Measurements from ENCODE around the gene ELFN1.

The ELFN1 gene

GRCh38 chr7:1742555-1743303 lies 72.7 kb downstream of the ELFN1 start:
- DNase-seq (ENCODE audit: low spot score): peak; percentile 51

GRCh38 chr7:1743481-1744230 lies 73.6 kb downstream of the ELFN1 start:
- DNase-seq (ENCODE audit: low spot score): no peak

- DNase-seq (ENCODE audit: low spot score): no peak
Measured at GRCh38 chr7:1744296-1745017, 74.4 kb downstream of the ELFN1 start.

- DNase-seq (ENCODE audit: low spot score): no peak
Measured at GRCh38 chr7:1745018-1745532, 75.0 kb downstream of the ELFN1 start.

GRCh38 chr7:1745576-1746490 lies 75.8 kb downstream of the ELFN1 start:
- DNase-seq (ENCODE audit: low spot score): no peak

GRCh38 chr7:1746491-1746975 lies 76.5 kb downstream of the ELFN1 start:
- DNase-seq (ENCODE audit: low spot score): no peak

- no peak for DNase-seq (ENCODE audit: low spot score)
Measured at GRCh38 chr7:1747004-1747801, 77.1 kb downstream of the ELFN1 start.

- no peak for DNase-seq (ENCODE audit: low spot score)
Measured at GRCh38 chr7:1748076-1748838, 78.2 kb downstream of the ELFN1 start.

GRCh38 chr7:1748839-1749173 lies 78.7 kb downstream of the ELFN1 start:
- no peak for DNase-seq (ENCODE audit: low spot score)

GRCh38 chr7:1749351-1749863 lies 79.3 kb downstream of the ELFN1 start:
- no peak for DNase-seq (ENCODE audit: low spot score)

- DNase-seq (ENCODE audit: low spot score): no peak
Measured at GRCh38 chr7:1749864-1750466, 79.9 kb downstream of the ELFN1 start.

- no peak for DNase-seq (ENCODE audit: low spot score)
Measured at GRCh38 chr7:1750541-1751021, 80.5 kb downstream of the ELFN1 start.

GRCh38 chr7:1752111-1752510 lies 82.0 kb downstream of the ELFN1 start:
- no peak for DNase-seq (ENCODE audit: low spot score)

GRCh38 chr7:1752771-1753563 lies 82.9 kb downstream of the ELFN1 start:
- no peak for DNase-seq (ENCODE audit: low spot score)

- DNase-seq (ENCODE audit: low spot score): no peak
Measured at GRCh38 chr7:1753564-1753867, 83.4 kb downstream of the ELFN1 start.

- DNase-seq (ENCODE audit: low spot score): no peak
Measured at GRCh38 chr7:1754345-1754908, 84.3 kb downstream of the ELFN1 start.

GRCh38 chr7:1755783-1756625 lies 85.9 kb downstream of the ELFN1 start:
- DNase-seq (ENCODE audit: low spot score): no peak
